Stimulated activated CD8-positive, alpha-beta memory T cell treated with anti-CD3 and anti-CD28 coated beads, Interleukin-7, amount 100 ng/mL, for 4 hours (primary cell): Measurements from ENCODE around the gene NBPF1.
"Not testable (repeated sequence)": the region's sequence is repeated elsewhere in the genome, so short reads cannot be mapped to it uniquely, and the experiment has no call there.

Experiments
- DNase-seq, 2 donors: peaks; one replicate each; pipeline ENCODE4 v3.0.0-alpha.2; 2020; ENCODE audit warnings: low read depth in 2 of 2

The NBPF1 gene

GRCh38 chr1:16642025-16642966 is 28.9 kb upstream of the NBPF1 start:
- DNase-seq = not testable (repeated sequence)

GRCh38 chr1:16641159-16641975 is 28.0 kb upstream of the NBPF1 start:
- DNase-seq = not testable (repeated sequence)

GRCh38 chr1:16639091-16640031 is 26.0 kb upstream of the NBPF1 start:
- not testable (repeated sequence) for DNase-seq

DNA sequence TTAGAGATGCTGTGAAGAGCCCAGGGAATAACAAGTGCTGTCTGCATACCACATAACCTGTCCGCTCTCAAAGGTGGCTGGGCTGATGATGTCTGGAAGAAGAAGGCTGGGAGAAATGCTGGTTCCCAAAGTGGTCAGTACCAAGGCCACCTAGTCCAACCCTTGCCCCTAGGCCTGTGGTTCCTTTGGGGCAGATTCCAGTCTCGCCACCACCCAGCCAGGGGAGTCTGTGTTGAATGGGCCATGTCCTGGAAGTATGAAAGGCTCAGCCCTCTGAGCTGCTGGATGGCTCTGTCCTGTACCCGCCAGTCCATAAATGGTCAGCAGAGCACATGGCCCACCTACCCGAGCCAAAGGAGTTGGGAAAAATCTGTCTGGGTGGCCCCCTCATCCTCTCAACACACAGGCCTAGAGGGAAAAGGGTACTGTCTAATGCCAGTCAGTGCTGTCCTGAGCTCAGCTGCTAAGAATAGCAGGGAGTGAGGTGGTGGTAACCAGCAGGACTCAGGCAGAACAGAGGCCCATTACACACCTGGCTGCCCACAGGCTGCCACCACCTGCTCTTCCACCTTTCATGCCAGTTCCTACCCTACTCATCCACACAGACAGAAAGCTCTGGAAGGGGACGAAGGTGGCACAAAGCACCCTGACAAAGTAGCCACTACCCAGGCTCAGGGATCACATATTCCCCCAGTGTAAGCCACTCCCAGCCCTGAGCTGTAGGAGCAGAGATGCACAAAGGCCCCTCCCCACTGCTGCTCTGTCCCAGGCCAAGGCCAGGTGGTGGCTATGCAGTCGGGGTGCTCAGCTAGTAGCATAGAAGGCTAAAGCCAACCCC is 24.8 kb upstream of the NBPF1 start:
- DNase-seq = not testable (repeated sequence)

DNA sequence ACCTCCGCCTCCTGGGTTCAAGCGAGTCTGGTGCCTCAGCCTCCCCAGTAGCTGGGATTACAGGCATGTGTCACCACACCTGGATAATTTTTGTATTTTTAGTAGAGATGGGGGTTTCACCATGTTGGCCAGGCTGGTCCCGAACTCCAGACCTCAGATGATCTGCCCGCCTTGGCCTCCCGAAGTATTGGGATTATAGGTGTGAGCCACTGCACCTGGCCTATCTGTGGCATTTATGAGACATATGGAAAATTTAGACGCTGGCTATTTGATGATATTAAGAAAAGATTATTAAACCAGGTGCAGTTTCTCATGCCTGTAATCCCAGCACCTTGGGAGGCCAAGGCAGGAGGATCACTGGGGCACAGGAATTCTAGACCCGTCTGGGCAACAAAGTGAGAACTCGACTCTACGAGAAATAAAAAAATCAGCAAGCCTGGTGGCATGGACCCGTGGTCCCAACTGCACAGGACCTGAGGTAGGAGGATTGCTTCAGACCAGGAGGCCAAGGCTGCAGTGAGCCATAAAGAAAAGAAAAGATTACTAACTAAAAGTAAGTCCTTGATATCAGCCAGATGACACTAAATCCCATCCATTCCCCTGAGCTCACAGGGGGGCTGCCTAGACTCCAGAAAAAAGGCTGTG is 23.3 kb upstream of the NBPF1 start:
- not testable (repeated sequence) for DNase-seq

DNA sequence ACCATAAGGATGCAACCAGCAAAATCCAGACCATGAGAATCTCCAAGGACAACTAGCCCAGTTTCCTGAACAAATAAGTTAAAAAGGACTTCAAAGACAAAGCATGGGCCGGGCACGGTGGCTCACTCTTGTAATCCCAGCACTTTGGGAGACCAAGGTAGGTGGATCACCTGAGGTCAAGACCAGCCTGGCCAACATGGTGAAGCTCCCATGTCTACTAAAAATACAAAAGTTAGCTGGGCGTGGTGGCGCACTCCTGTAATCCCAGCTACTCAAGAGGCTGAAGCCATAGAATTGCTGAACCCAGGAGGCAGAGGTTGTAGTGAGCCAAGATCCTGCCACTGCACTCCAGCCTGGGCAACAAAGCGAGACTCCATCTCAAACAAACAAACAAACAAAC is 22.6 kb upstream of the NBPF1 start:
- DNase-seq = not testable (repeated sequence)

GRCh38 chr1:16633540-16634282 is 20.3 kb upstream of the NBPF1 start:
- not testable (repeated sequence) for DNase-seq

- DNase-seq = not testable (repeated sequence)
Observed at GRCh38 chr1:16632044-16632850, 18.9 kb upstream of the NBPF1 start.

DNA sequence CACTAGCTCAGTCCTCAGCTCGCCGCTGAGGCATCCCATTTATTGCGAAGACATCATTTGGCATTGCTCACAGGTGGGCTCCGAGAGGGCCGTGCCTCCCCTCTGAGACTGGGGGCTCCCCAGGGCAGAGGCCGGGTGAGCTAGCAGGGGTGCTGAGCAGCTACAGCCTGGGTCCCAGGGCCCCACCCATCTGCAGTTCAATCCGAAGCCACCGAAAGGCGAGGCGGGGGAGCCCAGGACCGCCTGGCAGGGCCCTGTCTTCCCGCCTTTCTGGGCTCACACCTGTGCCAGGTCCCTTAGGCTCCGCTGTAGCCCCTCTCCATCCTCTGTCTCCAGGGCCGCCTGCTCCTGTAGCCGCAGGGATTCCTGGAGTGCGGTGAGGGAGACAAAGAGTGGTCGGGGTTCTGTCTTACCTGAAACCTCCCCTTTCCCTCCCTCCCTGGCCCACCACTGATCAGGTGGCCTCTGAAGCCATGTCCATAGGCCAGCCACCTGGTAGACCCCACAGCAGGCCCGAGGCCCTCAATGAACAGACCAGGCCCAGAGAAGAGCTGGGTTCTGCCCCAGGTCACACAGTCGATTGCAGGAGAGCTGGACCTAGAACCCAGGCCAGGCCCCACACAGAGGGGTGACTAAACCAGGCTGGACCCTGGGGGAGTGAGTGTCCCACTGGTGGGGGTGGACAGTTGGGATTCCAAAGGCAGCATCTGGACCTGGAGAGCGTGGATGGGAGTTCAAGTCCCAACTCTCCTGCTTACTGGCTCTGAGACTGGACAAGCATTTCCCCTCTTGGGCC is 18.1 kb upstream of the NBPF1 start:
- no peak for DNase-seq

DNA sequence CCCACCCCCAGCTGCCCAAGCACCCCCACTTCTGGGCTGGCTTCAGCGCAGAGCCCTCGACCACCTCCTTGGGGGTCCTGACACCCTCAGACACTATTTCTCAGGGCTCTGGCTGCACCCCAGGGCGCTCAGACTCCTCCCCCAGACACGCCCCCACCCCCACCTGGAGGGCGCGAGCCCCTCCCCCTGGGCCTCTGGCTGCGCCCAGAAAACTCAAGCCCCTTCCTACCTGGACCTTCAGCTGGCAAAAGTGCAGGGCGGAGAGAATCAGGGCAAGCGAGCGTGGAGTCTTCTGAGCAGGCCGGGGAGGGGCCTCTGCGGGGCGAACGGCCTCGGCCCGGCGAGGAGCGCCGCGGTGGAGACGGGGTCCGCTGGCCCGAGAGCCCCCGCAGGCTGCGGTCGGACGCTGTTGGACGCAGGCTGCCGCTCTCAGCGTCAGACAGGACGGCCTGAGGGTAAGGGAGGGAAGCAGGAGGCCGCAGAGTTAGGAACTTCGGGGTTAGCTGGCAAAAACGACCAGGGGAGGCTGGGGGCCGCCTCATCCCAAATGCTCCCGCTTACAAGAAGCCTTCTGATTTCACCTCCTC is 17.4 kb upstream of the NBPF1 start:
- no peak for DNase-seq

GRCh38 chr1:16629916-16630530 is 16.7 kb upstream of the NBPF1 start:
- not testable (repeated sequence) for DNase-seq

DNA sequence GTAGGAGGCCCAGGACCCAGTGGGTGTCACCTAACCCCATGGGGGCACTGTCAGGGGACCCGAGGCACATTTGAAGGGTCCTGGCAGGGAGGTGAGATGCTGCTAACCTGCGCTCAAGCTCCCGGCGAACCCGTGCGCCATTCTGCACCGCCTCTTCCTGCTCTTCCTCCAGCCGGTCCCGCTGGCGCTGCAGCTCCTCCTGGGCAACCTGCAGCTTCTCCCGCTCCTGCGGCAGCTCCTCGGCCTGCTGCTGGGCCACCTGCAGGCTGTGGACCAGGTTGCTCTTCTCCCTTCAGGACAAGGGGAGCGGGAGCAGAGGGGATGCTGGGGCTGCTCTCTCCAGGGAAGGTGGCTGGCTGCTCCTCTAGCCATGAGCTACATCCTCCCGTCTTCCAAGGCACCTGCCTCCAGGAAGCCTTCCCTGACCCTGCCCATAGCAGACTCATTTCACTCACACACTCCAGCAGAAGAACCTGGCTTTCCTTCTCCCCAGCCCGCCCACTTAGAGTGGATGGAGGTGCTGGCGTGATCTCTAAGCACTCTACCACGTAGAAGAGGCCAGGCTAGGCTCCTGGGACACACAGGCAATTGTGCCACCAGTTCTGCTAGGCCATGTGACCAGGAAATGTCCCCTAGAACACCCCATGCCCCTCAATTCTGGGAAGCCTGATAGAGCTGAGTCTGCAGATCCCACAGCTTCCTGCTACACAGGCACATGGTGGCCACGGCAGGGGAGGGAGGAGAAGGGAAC is 15.2 kb upstream of the NBPF1 start:
- DNase-seq = no peak

- DNase-seq = not testable (repeated sequence)
Observed at GRCh38 chr1:16626409-16626983, 13.1 kb upstream of the NBPF1 start.

DNA sequence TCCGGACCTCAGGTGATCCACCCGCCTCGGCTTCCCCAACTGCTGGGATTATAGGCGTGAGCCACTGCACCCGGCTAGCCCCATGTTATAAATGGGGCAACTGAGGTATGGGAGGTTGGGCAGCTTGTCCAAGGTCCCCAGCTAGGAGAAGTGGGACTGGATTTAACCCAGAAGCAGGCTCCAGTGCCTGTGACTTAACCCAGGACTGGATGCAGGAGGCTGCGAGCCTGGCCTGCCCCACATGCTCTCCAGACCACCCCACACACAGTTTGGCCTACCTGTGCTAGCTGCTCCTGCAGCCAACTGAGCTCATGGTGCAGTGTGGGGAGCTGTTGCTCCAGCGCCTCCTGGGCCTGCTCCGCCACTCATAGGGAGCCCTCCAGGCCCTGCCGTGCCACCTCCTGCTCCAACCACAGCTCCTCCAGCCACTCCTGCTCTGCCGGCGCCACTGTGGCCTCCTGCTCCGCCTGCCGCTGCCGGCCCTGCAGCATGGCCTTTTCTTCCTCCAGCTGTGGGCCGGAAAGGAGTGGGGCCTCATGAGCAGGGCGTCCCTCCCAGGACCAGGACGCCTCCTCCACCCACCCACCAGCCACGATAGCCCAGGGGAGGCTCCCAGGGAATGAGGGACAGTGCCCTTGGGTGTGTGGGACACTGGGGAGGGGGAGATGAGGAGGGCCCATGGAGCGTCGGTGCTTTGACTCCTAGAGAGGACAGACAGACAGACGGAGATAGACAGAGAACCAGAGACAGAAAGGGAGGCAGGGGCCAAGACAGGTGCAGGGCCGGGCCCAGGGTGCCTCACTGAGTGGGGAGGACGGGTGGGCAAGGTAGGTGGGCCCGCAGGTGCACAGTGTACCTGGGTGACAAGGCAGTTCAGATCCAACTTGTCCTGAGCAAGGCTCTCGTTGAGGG is 12.4 kb upstream of the NBPF1 start:
- DNase-seq = no peak
